ENCODE results near the gene CPNE1.

CPNE1 gene

DNA sequence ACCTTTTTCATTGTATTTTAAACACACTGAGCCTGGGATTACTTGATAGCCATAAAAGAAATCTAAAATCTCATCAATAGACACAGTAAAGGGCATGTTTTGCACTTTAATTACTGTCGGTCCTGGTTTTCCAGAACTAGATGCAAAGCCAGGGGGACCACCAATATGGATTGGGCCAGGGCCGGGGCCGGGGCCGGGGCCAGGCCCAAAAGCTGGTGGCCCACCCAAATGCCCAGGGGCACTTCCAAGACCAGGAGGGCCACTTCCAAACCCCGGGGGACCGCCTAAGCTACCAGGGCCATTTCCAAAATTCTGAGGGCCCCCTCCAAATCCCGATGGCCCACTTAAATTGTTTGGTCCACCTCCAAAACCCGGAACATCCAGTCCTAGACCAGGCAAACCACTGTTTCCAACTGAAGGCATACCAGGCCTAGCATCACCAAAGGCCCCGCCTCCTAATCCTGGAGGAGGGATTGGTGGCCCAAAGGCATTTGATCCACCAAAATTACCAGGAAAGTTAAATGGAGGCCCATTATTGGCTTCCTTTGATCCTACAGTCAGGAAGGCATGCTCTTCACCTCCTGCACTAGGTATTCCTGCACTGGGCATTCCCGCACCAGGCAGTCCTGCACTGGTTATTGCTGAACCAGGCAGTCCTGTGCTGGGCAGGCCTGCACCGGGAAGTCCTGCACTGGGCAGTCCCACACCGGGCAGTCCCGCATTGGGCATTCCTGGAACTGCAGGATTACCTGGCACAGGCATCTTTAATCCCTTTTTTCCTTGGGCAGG, 11.9 kb downstream of the CPNE1 start:
- DNase-seq = no peak

DNA sequence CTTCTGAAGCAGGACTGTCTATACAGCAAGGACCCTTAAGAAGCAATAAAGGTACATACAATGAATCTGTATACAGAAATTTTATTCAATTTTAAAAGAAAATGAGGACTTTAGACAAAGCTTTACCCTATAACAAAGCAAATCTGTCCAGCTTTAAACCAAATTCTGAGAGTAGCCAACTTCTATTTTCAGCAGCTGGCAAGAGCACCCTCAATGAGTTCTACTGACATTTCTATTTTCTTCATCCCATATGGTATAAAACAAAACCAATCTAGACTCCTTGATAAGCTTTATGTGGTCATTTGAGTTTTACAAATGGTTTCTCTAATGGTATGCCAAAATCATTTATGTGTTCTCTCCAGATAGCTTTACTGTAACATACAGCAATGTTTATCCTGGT, 12.7 kb downstream of the CPNE1 start:
- DNase-seq = no peak

DNA sequence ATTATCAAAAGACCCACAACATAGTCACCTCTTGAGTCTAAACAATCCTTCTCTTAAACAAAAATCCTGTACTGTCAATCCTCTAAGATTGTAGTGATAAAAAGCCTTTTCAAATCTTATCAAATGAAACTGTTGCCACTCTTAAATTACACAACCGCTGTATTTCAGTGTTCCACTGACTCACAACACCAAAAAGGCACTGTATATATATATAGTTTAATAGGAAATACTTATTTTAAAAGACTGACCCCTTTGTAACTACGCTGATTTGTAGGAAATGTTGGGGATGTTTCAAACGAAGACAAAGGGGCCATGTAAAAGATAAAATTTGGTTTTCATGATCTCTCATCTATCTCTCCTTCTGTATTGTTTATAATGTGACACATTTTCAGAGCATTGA, 14.1 kb downstream of the CPNE1 start:
- no peak for DNase-seq

DNA sequence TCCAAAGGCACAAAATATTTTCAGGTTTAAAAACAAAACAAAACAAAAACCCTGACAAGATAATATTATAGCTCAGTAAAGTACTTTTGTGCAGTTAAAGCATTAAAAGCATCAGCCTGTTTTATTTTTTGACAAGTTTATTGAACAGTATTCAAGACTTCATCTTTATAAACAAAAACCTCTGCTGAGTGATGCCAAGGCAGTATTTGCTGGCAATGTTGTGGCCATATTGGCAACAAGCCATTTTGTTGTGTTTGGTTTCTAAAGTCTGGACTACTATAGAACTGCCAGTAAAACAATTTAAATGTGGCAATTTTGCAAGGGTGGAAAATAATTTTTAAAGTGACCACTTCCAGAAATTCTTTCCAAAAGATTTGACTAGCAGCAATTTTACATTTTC, 15.9 kb downstream of the CPNE1 start:
- no peak for DNase-seq

DNA sequence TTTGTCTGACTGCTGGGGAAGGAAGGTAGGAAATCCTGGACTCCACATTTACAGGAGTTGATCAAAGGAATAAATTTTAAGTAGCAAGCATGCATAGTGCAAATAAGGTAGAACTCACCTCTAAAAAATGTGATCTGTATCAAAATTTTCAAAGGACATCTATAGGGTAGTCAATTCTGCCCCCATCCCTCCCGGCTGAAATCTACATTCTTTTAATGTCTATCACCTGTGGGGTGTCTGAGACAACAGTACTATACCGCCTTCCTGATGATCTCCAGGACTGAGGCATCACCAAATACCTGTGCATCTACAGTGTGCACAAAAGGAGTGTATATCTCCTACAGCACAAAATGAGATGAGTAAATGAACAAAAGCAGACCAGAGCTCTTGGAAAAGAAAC, 19.9 kb downstream of the CPNE1 start:
- DNase-seq = no peak

DNA sequence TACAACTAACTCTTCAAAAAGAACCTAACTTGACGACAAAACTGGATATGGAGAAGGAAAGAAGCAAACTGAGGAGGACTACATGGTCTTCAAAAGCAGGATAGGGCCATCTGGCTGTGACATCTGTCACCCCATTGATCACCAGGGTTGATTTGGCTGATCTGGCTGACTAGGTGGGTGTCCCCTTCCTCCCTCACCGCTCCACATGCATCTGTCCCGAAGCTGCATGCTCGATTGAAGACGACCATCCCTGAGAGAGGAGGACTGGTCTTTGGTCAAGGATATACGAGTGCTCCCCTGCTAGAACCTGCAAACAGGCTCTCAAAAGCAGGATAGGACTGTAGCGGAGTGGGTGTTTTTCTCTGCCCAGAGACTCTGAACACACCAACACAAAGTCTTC, 21.7 kb downstream of the CPNE1 start:
- no peak for DNase-seq

DNA sequence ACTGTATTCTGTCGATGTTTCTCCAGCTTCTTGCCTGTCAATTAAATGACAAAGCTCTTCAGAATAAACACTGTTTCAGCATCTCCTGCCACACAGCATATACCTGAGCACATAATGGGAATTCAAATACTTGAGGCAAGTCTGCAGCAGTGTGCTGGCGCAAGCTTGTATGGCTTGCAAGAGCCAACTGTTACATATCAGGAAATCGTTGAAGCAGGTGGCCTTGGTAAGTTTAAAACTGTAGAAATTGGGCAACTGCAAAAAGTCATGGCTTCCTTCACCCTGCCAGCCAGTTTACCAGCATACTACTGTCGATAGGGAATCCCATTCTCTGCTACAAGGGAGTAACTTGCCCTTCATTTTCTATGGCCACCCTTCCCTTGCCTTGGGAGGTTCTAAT, 23.0 kb downstream of the CPNE1 start:
- DNase-seq = no peak

DNA sequence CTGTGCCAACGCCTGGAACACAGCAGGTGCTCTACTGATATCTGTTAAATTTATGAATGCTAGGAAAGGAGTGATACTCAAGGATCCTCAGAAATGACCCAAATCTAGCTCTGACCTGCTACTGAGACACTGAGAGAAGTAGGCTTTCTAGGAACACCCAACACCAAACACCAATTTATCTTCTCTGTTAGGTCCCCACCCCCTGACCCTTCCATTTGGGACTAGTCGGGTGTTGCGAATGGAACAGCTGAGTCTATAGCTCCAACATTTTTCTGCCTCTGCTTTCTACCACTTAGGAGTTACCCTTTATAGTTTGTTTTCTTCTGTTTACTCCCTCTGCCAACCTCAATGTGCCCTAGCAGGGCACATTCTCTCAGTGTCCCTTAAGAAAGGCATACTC, 24.0 kb downstream of the CPNE1 start:
- no peak for DNase-seq

DNA sequence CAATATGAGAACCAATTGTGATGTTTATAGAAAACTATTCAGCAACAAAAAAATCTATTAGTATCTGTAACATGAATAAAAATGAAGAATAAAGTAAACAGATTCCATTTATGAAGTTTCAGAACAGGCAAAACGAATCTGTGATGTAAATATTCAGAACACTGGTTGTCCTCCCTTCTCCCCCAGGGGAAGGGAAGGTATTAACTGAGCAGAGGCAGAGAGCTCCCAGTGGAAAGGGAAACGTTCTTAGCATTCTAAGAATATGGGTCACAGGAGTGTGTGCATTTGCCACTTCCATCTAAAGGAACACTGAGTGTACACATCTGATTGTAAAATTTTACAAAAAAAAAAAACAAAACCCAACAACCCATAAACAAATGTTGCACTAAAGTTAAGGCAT, 25.9 kb downstream of the CPNE1 start:
- no peak for DNase-seq

DNA sequence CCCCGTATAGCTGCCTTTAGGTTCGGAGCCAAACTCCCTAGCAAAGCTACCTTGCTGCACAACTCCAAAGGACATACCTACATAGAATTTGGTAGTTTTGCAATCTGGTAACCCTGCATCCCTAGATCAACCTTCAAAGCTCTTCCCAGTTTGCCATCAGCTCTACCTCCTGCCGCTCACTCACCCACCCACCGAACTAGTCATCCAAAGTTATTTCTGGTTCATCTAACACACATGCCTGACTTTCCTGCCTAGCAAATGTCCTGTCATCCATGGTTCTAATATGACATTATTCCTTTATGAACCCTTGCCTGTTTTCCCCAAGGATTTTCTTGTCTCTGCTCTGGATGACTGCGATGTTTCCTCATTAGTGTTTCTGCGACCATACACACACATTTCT, 27.4 kb downstream of the CPNE1 start:
- DNase-seq = no peak

DNA sequence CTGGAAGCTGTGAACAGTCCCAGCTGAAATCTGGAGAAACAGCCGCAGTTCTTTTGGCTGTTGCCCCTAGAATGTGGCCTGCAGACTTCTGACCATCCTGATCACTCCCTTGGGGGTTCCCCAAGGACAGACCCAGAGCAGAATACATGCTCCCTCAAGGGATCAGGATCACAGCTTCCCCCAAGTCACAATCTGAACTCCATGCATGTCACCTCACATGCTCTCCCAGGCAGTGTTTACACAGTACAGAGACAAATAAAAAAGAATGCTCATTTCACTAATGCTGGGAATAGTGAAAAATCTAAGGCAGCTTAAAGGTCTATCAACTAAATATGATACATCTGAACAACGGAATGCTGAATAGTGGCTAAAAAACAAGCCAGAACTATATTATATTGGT, 28.6 kb downstream of the CPNE1 start:
- DNase-seq = no peak

DNA sequence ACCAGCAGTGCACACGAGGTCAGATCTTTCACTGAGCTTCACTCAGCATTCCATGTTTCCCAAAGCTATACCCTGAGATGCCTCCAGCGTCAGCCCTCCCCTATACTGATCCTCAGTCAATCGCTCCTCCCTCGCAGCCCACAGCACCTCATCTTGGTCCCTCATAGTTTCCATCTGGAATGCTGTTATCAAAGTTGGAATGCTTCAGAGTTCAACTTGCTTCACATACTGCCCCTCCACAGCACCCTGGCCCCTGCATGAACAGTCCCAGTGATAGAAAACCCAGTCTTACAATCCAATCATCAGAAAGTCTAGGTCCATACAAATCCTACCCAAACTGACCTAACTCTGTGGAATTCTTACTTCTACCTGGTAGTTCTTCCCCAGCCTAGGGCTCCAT, 29.0 kb downstream of the CPNE1 start:
- no peak for DNase-seq

DNA sequence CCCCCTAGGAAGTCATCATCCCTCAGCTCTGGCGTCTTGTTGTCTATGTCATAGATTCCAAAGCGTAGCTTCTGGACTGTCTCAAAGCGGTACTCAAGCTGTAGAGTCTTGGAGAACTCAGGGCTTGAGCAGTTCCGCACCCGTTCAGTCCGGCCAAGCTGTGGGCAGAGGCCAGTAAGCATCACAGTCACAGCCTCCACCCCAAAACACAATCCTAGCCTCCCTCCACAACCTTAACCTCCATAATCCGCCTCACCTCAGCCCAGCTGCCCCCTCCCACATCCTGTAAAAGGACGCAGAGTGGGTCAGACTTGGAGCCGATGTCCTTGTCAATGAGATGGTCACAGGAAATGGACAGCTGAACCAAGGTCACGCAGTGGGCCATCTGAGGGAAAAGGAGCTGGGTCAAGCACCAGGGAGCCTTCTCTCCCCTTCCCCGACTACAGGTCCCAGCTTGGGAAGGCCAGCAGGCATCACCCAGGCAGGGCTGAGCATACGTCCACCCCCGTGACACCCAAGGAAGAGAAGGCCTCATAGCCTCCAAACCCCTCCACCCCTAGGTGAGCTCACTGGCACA, 32.1 kb downstream of the CPNE1 start:
- no peak for DNase-seq

DNA sequence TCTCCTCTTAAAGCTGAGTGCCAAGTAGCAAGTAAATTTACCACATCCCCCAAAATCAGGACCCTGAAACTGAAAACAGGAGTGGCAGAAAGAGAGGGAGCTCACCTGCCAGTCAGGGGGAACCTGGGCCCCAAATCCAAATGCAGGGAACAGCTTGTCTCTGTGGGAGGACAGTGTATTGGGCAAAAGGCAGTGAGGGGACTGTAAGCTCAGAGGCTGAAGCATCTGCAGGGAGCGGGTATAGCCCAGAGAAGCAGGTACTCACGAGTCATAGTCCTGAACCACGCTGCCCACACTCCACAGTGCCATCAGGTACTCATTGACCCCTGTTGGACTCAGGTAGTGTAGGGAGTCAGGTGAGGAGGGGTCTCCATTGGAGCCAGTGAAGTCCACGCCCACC, 34.1 kb downstream of the CPNE1 start:
- DNase-seq = no peak

DNA sequence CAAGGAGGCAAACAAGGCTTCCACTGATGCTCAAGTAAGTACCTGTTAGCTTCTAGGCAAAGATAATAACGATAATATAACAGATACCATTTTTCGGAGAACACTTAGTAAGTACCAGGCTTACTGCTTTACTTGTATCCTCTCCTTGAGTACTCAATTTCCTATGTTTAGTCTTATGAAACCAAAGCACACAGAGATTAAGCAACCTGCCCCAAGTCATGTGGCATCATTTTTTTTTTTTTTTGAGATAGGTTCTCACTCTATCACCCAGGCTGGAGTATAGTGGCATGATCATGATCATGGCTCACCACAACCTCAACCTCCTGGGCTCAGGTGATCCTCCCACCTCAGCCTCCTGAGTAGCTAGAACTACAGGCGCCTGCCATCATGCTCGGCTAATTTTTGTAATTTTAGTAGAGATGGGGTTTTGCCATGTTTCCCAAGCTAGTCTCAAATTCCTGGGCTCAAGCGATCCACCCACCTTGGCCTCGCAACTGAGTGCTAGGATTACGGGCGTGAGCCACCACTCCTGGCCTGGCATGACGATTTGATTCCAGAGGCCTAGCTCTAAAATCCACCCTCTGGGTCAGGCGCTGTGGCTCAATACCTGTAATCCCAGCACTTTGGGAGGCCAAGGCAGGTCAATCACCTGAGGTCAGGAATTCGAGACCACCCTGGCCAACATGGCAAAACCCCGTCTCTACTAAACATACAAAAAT, 35.1 kb downstream of the CPNE1 start:
- DNase-seq = no peak

DNA sequence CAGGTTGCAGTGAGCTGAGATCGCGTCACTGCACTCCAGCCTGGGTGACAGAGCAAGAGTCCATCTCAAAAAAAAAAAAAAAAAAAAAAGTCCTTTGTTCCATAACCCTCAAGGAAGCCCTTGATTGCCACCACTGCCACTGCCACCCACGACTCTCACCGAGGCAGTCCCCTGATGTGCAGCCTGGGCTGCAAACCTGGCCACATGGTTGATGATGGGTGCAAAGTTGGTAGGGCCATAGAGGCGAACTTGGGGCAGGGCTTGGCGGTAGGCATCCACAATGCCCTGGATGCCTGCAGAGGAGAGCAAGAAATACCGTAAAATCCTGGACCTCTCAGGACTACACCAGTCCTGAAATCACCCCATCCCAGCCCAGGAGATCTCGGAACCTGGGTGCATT, 37.6 kb downstream of the CPNE1 start:
- DNase-seq = no peak

DNA sequence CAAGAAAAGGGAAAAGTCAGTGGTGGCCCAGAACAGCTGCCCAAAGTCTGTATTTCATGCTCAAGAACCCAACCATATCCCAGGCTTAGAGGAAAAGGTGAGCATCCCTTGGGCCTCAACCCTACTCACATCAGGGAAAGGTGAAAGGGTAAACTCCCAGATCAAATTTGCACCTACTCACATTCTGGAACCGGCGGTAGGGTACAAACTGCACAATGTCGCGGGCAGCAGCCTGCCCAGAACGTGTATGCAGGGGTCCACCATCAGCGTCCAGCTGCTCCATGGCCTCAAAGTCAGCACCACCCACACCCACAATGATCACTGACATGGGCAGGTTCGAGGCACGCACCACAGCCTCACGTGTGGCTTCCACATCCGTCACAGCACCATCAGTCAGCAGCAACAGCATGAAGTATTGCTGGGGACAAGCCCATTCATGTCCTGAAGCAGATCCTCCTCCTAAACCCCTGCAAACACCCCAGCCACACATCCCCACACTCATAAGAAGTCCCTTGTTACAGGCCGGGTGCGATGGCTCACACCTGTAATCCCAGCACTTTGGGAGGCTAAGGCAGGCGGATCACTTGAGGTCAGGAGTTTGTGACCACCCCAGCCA, 38.2 kb downstream of the CPNE1 start:
- DNase-seq = no peak

DNA sequence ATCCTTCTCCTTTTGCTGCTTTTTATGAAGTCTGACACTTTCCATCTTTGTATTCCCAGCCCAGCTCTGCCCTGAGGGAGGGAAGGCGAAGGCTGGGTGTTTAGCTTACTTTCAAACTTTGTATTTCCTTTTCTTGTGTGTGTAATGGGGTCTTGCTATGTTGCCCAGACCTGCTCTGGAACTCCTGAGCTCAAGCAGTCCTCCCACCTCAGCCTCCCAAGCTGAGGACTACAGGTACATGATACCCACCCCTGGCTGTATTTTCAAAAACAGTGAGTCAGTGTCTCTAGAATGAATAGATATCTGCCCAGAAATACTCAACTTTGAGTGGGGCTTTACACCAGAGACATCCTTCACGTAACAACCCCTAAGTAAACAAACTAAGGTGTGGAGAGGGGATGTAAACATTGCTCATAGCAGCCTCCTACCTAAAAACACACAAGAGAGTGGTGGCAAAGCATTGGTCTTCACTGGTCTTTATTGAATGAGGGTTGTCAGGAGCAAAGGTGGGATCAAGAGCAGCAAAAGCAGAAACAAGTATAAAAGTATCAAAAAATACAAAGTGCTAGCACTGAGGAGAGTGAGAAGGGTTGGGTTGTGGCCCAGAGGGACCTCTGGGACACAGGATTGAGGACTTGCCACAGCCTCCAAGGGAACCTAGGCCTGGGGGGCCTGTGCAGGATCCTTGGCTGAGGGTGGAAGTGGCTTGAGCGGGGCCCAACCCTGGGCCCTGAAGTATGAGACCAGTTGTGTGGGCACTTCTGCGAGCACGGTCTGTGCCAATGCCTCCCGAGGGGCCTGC, 38.9 kb downstream of the CPNE1 start:
- DNase-seq = no peak

DNA sequence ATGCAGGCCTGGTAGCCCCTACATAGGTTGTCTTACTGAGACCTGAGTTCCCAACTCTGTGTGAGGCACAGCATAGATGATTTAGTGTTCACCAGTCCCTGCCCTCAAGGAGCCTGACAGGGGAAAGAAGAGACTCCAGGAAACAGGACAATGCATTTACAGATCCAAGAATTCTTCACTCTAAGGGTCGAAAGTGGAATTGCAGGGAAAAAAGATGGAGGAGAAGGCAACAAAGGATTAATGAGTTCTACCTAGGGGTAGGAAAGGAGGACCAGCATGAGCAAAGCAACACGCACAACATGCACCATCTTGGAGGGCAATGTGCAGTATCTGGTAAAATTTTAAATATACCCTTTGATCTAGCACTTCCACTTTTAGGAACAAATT, 43.1 kb downstream of the CPNE1 start:
- DNase-seq = no peak

DNA sequence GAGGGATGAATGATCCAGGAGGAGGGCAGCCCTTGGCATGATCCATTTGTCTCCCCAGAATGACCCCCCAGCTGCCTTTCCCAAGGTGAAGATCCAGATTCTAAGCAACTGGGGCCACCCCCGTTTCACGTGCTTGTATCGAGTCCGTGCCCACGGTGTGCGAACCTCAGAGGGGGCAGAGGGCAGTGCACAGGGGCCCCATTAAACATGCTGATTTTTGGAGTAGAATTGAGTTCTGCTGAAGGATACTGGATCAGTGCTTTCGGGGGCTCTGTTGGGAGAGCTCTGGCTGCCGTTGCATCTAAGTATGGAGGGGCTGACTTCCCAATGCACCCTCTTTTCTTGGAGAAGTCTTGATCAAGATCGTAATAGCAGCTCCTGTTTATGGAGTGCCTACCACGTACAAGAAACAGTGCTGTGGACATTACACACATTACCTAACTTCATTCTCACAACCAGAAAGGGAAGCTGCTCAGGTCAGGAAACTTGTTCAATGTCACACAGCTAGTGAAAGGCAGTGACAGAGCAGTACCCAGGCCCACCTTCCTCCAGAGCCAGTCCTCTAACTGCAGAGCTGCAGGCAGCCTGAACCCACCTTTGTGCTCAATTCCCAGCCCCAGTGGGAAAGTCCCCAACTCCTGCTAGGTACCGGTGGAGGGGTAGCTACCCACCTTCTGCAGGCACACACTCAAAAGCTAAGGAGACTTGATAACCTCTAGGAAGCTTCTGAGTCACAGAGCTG, 43.7 kb downstream of the CPNE1 start:
- DNase-seq = no peak

DNA sequence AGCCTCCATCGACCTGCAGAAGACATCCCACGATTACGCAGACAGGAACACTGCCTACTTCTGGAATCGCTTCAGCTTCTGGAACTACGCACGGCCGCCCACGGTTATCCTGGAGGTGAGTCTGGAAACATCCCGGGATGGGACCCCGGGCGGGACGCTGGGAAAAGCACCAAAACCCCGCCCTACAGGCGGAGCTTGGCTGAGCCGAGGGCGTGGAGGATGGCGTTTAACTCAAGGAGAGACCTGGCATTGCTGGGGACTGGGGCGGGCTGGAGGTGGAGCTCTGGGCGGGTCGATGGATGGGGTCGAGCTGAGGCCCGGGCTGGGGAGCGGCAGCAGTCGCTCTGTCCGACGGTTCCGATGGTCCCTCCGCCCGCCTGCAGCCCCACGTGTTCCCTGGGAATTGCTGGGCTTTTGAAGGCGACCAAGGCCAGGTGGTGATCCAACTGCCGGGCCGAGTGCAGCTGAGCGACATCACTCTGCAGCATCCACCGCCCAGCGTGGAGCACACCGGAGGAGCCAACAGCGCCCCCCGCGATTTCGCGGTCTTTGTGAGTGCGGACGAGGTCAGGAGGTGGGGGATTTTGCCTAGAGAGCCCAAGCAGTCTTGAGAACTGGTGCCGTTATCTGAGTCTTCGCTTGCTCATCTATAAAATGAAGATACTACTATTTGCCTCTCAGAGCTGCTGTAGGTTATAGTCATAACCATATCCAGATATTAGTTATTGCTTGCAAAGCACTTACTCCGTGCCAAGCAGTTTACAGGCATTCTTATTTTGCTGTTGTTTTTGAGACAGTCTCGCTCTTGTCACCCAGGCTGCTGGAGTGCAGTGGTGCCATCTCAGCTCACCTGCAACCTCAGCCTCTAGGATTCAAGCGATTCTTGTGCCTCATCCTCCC, 45.3 kb downstream of the CPNE1 start:
- peak; percentile 82 for DNase-seq
